GM21825 (cell line): ENCODE data around the gene CSTF1.

Experiments
- ATAC-seq: cut with Tn5 transposase; IDR thresholded peaks from one replicate; pipeline ENCODE4 v1.9.1; 2021; ENCODE audit warnings: mild to moderate bottlenecking, moderate library complexity; ENCODE audit not compliant: unreplicated experiment

CSTF1 gene

GRCh38 chr20:56426926-56427325 is 34.5 kb downstream of the CSTF1 start:
- ATAC-seq: no peak

GRCh38 chr20:56427797-56428196 is 35.4 kb downstream of the CSTF1 start:
- no peak for ATAC-seq

GRCh38 chr20:56428410-56428809 is 36.0 kb downstream of the CSTF1 start:
- ATAC-seq: no peak

- no peak for ATAC-seq
Measured at GRCh38 chr20:56428881-56429280, 36.4 kb downstream of the CSTF1 start.

GRCh38 chr20:56429502-56429901 is 37.1 kb downstream of the CSTF1 start:
- ATAC-seq: no peak

- ATAC-seq: no peak
Measured at GRCh38 chr20:56429941-56430340, 37.5 kb downstream of the CSTF1 start.

- no peak for ATAC-seq
Measured at GRCh38 chr20:56430461-56430860, 38.0 kb downstream of the CSTF1 start.

- ATAC-seq: no peak
Measured at GRCh38 chr20:56430957-56431356, 38.5 kb downstream of the CSTF1 start.

GRCh38 chr20:56431471-56431870 is 39.0 kb downstream of the CSTF1 start:
- ATAC-seq: no peak

GRCh38 chr20:56433221-56433879 is 40.9 kb downstream of the CSTF1 start:
- ATAC-seq: no peak

- ATAC-seq: no peak
Measured at GRCh38 chr20:56433880-56434255, 41.4 kb downstream of the CSTF1 start.

- no peak for ATAC-seq
Measured at GRCh38 chr20:56437196-56437960, 44.9 kb downstream of the CSTF1 start.

- ATAC-seq: no peak
Measured at GRCh38 chr20:56438284-56438683, 45.8 kb downstream of the CSTF1 start.

GRCh38 chr20:56439771-56440291 is 47.4 kb downstream of the CSTF1 start:
- ATAC-seq: no peak

GRCh38 chr20:56440346-56441007 is 48.0 kb downstream of the CSTF1 start:
- ATAC-seq: peak; percentile 81

GRCh38 chr20:56442389-56443365 is 50.2 kb downstream of the CSTF1 start:
- no peak for ATAC-seq

GRCh38 chr20:56443654-56444540 is 51.5 kb downstream of the CSTF1 start:
- no peak for ATAC-seq

- no peak for ATAC-seq
Measured at GRCh38 chr20:56445130-56445529, 52.7 kb downstream of the CSTF1 start.

- ATAC-seq: no peak
Measured at GRCh38 chr20:56445540-56445939, 53.1 kb downstream of the CSTF1 start.

- no peak for ATAC-seq
Measured at GRCh38 chr20:56447227-56447626, 54.8 kb downstream of the CSTF1 start.
